GM12873 (cell line): ENCODE measurements around the gene MOGAT2.

Source experiments
- TF ChIP-seq, protein P1 (sequence below): IDR thresholded peaks from 2 replicates; pipeline ENCODE4 v1.5.1; 2012; ENCODE audit warnings: low read depth, mild to moderate bottlenecking, moderate library complexity, low read length, control low read depth; ENCODE audit not compliant: insufficient read depth; ENCODE audit errors: missing control alignments

MOGAT2 gene

DNA sequence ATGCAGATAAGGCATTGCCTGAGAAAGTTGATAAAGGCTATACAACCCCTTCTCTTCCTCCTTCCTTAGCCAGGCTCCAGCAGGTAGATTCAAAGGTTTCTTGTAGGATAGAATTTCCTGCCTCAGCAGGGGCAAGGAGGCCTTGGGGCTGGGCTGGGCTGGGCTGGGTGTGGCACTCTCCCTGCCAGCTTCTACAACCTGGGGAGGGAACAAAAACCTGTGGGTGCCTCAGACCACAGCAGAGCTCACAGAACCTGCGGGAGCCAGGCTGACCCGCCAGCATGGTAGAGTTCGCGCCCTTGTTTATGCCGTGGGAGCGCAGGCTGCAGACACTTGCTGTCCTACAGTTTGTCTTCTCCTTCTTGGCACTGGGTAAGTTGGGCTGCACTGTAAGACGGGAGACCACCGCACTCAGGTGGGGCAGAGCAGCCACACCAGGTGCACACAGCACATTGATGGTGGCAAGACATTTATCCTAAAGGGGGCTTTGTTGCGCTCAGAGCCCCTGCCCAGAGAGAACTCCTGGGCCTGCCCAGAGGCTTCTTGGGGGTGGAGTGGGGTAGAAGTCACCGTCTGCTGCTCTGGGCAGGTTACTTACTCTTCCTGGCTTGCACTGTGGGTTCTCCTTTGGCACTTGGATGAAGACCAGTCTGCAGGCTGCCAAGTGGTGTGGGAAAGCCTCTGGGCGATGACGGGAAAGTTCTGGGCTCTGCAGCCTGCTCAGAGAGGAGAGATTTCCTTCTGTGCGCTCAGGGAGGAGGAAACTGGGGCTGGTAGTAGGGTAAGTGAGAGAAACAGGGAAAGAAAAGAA lies at the start of gene MOGAT2:
Gene MOGAT2 (plus strand): TSS at position 231 of the 811 bp plus-strand sequence. CDS start 51 bp downstream, at position 282.
- TF ChIP-seq, protein P1, sequence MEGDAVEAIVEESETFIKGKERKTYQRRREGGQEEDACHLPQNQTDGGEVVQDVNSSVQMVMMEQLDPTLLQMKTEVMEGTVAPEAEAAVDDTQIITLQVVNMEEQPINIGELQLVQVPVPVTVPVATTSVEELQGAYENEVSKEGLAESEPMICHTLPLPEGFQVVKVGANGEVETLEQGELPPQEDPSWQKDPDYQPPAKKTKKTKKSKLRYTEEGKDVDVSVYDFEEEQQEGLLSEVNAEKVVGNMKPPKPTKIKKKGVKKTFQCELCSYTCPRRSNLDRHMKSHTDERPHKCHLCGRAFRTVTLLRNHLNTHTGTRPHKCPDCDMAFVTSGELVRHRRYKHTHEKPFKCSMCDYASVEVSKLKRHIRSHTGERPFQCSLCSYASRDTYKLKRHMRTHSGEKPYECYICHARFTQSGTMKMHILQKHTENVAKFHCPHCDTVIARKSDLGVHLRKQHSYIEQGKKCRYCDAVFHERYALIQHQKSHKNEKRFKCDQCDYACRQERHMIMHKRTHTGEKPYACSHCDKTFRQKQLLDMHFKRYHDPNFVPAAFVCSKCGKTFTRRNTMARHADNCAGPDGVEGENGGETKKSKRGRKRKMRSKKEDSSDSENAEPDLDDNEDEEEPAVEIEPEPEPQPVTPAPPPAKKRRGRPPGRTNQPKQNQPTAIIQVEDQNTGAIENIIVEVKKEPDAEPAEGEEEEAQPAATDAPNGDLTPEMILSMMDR: no peak

DNA sequence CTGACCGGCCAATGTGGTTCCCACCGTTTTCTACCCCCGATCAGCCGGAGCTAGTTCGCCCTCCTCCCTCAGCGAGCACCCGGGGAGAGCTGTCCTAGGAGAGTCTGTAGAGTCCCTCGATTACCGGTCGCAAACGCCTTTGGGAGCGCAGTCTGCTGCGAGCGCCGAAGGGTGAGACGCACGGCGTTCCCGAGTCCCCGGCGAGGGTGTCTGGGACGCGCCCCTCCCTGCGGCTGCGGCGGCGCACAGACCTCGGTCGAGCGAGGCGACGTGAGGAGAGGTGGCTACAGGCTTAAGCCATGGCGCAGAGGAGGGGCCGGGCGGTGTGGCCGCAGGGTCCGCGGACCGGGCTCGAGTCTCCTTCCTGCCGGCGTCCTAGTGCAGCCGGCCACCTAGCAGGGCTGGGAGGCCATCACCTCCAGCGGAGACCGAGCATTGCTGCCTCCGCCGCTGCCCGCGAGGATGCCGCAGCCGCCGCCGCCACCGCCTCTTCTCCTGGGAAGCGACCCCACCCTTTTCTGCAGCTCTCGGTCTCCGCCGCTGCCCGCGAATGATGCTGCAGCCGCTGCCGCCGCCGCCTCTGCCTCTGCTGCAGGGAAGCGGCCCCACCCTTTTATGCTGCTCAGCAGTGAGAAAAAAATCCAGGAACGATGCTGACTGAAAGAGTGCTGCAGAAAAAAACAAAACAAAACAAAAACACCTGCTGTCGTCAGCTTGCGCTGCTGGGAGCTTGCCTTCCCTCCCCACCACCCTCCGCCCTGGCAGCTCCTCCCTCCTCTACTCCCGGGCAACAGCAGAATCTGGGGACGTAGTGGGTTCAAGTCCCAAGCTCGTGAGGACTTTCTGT lies 49.0 kb upstream of the MOGAT2 start, which contains the start of gene MAP6:
Gene MAP6 (minus strand): TSS at position 588 of the 847 bp plus-strand sequence. CDS start 669 bp downstream, outside the sequence.
- TF ChIP-seq, protein P1: no peak

DNA sequence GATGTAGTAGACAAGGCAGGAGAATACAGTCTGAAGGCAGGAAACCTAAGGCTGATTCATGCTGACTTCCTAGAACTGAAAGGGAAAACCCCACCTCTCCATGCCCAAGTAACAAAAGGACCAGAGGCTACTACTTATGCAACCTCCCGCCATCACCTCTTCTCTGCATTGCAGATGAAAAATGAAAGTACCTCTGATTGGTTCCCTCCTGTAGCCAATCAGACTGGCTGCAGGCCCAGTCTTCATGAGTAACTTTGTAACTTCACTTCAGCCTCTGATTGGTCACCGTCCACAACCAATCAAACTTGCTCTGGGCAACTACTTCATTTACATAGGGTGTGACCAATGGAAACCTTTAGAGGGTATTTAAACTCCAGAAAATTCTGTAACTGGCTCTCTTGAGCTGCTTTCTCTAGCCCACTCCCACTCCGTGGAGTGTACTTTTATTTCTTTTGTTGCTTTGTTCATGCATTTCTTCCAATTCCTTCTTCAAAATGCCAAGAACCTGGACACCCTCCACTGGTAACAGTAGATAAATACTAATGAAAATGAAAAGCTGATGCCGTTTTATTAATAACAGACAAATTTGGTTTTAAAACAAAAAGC lies 43.6 kb upstream of the MOGAT2 start:
- TF ChIP-seq, protein P1: no peak

DNA sequence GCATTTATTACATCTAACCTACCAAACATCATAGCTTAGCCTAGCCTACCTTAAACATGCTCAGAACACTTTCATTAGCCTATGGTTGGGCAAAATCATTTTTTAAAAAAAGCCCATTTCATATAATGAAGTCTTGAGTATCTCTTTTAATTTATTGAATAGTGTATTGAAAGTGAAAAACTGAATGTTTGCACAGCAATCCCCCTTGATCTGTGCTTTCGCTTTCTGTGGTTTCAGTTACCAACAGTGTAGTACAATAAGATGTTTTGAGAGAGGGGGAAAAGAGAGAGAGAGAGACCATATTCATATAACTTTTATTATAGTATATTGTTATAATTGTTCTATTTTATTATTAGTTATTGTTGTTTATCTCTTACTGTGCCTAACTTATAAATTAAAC lies 40.4 kb upstream of the MOGAT2 start:
- TF ChIP-seq, protein P1: no peak

DNA sequence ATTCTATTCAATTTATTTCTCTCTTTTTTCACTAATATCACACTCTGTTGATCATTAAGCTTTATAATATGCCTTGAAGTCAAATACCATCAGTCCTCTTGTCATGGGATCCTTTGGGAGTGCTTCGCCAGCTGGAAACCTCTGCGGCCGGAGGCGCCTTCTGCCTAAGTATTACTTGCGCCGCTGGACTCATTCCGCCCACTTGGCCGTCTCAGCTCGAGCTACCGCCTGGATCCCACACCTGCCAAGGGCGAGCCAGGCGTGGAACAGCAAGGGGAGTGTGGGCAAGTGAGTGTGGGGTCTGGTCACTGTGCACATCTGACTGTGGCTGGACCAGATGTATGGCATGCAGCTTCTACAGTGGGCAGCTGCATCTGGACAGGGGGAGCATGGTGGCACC lies 39.7 kb upstream of the MOGAT2 start:
- TF ChIP-seq, protein P1: no peak

DNA sequence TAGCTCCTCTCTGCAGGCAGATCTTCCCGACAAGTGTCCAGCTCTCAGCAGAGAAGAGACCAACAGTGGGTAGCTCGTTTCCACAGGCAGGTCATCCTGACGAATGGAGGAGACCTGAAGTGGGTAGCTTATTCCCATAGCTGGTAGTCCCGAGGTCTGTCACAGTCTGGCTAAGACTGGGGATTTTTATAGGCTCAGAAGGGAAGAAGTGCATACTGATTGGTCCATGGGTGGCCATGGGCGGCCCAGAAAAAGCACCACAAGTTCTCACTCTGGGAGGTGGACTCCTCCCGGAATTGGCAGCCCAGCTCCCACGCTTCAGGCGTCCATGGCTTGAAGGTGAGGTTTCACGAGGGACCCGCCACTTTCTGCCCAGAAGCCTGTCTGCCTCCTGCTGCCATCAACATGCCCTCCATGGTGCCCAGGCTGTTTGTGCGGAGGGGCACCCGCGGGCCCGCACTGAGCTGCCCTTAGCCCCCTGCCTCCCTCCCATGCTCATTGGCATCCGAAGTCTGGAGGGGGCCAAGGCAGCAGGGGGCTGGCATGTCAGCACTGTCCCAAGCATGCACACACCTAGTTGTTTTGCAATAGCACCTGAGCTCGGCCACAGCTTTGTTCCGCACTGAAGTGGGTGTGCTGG lies 38.9 kb upstream of the MOGAT2 start:
- TF ChIP-seq, protein P1: no peak
